HG03432 (cell line): ENCODE data around the gene TXNRD3.

Source experiments
- ATAC-seq: cut with Tn5 transposase; IDR thresholded peaks from one replicate; pipeline ENCODE4 v1.9.1; 2021; ENCODE audit warnings: mild to moderate bottlenecking, moderate library complexity; ENCODE audit not compliant: unreplicated experiment

TXNRD3 gene

GRCh38 chr3:126672741-126673140, 17.8 kb upstream of the TXNRD3 start:
- no peak for ATAC-seq

DNA sequence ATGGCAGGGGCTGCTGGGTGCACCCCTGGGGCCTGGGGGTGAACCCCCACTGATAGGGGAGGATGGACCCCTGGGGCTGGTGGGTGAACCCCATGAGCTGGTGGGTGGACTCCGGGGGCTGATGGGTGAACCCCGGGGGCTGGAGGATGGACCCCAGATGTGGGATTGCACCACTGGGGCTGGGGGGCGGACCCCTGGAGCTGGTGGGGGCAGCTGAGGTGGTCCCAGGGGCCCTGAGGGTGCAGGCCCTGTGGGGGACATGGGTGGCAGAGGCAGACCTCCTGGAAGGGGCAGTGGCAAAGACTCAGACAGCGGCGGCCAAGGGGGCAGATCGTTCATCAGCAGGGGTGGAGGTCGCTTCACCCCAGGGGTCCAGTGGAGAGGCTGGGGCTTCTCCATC, 17.4 kb upstream of the TXNRD3 start:
- no peak for ATAC-seq

- no peak for ATAC-seq
Measured at GRCh38 chr3:126671521-126671920, 16.6 kb upstream of the TXNRD3 start.

- no peak for ATAC-seq
Measured at GRCh38 chr3:126668450-126669401, 13.8 kb upstream of the TXNRD3 start.

DNA sequence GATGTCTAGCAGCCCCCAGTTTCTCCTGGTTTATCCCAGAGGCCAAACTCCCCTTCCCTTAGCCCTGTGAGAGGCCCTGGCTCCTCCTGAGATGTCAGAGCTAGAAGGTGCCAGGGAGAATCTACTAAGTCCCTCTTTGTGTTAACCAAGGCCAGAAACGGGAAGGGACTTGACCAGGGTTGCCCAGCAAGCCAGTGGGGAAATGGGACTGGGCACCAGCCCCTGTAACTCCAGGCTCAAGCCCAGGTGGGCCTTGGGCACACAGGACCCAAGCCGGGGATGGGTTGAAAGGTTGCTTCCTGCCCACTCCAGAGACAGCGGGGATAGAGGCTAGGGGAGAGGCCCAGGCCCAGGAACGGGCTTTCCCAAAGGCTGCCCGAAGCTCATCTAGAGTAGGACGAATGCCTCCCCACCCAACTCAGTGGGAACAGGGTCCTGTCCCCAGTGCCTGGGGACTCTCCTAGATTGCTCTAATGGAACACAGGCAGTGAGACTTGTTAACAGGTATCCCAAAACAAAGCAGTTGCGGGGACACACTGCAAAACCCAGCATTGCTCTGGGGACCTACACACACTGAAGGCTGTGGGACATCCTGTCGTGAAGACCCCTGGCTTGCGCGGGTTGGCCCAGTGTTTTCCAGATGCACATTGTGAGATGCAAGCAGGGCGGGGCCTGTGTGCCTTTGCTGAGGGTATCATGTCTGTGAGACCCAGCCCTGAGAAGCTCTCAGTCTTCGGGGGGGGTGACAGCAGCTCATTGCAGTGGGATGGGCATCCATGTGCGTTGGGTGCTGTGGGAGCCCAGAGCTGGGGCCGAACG, 12.9 kb upstream of the TXNRD3 start:
- ATAC-seq, result no peak

- no peak for ATAC-seq
Measured at GRCh38 chr3:126666658-126667528, 12.0 kb upstream of the TXNRD3 start.

DNA sequence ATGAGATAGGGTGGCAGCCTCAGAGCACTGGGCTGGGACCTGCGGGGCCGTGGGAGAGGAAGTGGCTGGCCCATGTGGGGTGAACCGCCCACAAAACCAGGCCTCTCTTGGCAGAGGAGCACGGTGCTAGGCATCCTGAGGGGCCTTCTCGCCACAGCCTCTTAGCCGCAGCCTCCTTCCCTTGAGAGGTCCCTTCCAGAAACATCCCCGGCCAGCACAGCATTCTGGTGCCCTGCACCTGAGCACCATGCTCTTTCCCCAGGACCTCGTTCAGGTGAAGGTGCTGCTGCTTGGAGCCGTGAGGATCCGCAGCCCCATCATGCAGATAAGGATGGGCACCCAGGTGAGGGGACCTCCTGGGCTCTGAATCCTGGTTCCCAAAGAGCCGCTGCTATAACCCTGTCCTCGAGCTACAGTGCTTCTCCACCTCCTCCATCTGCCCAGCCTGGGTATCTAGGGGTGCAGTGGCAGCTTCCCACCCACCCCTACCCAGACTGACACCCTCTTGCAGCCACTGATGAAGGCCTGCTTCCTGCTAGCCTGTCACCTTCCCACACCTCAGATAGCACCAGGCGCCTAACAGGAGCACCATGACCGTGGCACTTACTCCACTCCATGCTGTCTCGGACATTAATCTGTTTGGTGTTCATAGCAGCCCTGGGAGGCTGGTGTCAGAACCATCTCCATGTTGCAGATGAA, 11.2 kb upstream of the TXNRD3 start:
- no peak for ATAC-seq

DNA sequence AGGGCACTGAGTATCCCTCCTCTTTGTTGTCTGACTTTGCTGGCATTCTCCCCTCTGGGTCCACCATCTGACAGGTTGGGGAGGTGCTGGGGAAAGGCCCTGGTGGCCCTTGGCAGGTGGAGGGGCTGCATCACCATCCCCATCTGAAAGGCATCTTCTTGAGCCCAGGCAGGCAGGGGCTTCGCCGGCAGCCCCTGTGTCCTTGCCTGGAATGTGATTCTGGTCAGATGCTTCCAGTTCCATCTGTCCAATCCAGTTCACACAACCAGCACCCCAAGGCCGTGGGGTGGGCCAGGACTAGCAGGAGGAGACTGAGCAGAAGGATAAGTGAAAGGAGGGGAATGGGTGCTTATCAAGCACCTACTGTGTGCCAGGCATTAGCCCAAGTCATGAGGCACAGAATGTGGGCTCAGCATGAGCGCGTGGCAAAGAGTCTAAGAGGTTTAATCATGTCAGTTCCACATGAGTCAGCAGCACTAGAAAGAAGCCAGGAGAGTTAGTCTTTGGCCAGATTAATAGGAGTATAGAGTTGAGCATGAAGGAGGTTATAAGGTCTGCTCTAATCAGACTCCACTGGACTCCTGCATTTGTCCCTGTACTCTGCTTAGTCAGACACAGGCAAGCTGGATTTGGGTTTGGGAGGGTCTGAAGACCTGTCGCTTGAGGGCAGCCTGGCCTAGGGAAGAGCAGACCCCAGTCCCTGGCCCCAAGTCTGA, 10.5 kb upstream of the TXNRD3 start:
- ATAC-seq, result no peak

GRCh38 chr3:126664591-126665214, 9.8 kb upstream of the TXNRD3 start:
- no peak for ATAC-seq

GRCh38 chr3:126663750-126664149, 8.8 kb upstream of the TXNRD3 start:
- no peak for ATAC-seq

DNA sequence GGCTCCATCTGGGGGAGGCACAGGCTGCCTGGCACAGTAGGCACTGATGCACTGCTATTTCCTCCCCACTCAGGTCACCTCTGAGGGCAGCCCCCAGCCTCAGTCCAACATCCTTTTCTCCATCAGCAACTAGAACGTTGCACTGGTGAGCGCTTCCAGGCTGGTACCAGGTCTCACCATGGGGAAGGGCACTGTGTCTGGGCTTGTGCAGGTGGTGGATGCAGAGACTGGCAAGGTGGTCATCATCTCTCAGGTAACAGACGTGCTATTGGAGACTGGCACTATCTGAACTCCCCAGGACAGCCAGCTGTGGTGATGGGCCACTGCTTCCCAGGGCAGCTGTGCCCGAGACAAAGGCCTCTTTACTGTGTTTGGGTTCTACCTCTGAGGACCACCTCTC, 8.3 kb upstream of the TXNRD3 start:
- no peak for ATAC-seq

DNA sequence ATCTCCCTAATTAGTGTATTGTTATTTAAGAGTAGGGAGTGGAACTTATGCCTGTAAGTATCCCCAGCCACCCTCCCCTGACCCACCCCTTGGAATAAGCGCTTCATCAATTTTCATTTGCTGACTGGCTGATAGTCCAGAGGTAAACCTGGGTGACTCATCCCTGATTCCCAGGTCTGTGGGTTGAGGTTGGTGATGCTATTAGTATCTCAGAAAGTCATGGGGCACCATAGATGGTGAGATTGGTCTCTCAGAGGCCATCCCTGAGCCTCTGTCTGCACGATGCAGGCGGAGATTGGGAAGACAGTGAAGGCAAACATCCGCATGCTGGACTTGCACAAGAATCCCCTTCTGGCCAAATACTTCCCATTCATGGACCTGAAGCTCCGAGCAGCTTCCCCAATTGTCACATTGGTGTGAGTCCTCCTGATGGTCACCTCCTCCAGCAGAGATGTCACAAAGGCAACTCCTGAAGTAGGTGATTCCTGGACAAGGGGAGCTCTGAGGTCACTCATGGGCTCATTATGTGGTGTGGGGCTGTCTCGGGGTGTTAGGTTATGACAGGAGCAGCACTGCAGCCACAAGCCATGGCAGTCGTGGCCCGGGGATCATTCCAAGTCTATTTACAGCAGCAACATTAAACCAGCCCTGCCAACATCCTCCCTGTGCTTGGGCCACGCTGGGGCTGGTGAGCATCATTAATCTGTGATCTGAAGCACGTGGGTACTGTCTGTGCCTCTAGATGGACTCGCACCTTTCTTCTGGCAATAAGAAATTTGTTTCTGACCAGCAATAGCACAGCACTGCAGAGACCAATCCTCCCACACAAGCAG, 6.8 kb upstream of the TXNRD3 start:
- ATAC-seq, result no peak

DNA sequence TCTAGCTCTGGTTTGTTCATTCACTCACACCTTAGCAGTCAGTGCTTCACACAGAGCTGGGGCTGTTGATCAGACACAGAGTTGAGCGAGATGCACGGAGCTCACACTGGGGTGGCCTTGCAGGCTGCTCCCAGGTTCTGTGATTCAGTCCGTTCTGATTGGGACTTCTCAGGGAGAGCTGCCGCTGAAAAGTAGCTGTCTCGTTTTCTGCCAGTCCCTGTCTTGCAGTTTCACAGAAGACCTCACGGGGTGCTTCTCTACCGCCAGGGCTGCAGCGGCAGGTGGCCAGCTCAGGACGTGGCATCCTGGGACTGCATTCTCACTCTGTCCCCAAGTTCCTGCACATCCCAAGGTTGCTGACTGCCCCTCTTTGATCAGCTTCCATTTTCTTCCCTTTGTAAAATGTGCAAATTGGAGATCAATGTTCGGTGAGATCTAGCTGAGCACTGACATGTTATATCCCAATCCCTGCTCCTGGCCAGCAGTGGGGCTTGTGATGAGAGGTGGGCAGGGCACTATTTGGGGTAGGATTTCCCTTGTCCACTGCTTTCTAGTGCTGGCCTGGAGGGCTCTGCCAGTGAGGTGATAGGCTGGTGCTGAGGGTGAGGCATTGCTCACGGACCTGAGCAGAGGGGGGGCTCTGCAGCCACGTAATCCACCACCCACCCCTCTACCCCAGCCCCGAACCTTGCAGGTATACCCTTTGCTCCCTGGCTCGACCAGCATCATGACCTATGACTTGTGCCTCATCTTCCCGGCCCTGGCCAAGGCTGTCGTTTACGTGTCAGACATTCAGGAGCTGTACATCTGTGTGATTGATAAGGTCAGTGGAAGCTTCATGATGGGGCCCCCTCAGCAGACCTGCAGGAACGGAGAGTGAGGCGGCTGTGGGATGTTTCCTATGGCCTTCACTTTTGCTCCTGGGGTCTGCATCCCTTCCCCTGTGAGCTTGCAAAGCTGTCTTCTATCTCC, 5.3 kb upstream of the TXNRD3 start:
- no peak for ATAC-seq

- ATAC-seq, result no peak
Measured at GRCh38 chr3:126658584-126658983, 3.7 kb upstream of the TXNRD3 start.

DNA sequence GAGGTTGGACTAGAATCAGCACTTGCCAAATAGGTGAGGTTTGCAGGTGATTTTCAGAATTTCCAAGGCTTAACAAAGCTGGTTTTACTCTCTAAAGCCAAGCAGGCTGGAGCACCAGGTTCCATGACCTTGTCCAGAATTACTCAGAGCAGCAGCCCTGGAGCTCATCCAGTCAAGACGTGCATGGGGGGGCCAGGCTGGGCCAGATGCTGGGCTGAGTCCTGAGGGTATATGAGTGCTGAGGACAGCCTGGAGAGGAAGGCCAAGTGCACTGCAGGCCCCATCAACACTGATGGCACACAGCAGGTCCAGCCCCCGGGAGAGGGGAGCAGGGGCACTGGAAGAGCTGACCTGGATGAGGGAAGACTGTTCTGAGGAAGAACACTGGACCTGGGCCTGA, 3.0 kb upstream of the TXNRD3 start:
- ATAC-seq, result no peak

GRCh38 chr3:126656371-126657134, 1.6 kb upstream of the TXNRD3 start:
- ATAC-seq, result no peak
